ENCODE data around the gene SYNJ2. TPM values are rescaled to one million over a fixed set of nuclear protein-coding genes. Genes with fewer than 3 reads are reported as not detected.

Gene SYNJ2
- total RNA-seq, 1 experiment from 2014 or later = 24.5 TPM

- Histone ChIP-seq H3T11ph (ENCODE audit: low read length) (no peak overlapping the region), H3K9me3 (ENCODE audit: control insufficient read depth, low read depth, low read length) (no peaks in the 10 kb centered on the region), H3K18ac (ENCODE audit: insufficient read length, low read depth, low read length) (no peak overlapping the region), H3K79me2 (ENCODE audit: insufficient read depth, low read length) (no peaks in the 10 kb centered on the region), H3K4me2 (ENCODE audit: insufficient read depth, insufficient read length, low read length) (no peak overlapping the region), H4K8ac (replicated peaks; ENCODE audit: insufficient read length, low read depth, low read length) (no peak overlapping the region), H3K14ac (ENCODE audit: insufficient read depth, low read length) (no peak overlapping the region), H3K79me1 (ENCODE audit: insufficient read depth, low read depth, low read length, poor library complexity, severe bottlenecking) (no peaks in the 10 kb centered on the region), H3K4me1 (ENCODE audit: insufficient read depth, low read length) (no peaks in the 10 kb centered on the region), H4K20me1 (ENCODE audit: control insufficient read depth, insufficient read depth, insufficient read length) (no peaks in the 10 kb centered on the region), H3K23ac (ENCODE audit: insufficient read length, low read depth, low read length) (no peak overlapping the region), H3K27me3 (ENCODE audit: insufficient read depth, low read length) (no peaks in the 10 kb centered on the region), H2AFZ (ENCODE audit: low read length) (no peak overlapping the region), H3K23me2 (ENCODE audit: insufficient read length, low read depth, low read length, poor library complexity, severe bottlenecking) (no peaks in the 10 kb centered on the region), H3K56ac (ENCODE audit: insufficient read length, low read depth, low read length) (no peak overlapping the region), H2AK5ac (ENCODE audit: insufficient read length, low read length) (no peak overlapping the region), H2BK5ac (ENCODE audit: insufficient read length, low read length) (no peak overlapping the region), H2BK15ac (ENCODE audit: low read depth, low read length) (no peak overlapping the region), H2BK12ac (ENCODE audit: insufficient read length, low read depth, low read length) (no peak overlapping the region), H3K4ac (ENCODE audit: low read depth, low read length) (no peak overlapping the region), H2BK120ac (ENCODE audit: low read depth, low read length, poor library complexity, severe bottlenecking) (no peak overlapping the region), H2BK20ac (ENCODE audit: low read depth, low read length, poor library complexity, severe bottlenecking) (no peak overlapping the region), H4K91ac (ENCODE audit: insufficient read length, low read depth, low read length) (no peak overlapping the region), H3K9ac (ENCODE audit: extremely low read depth, insufficient read length, low read length) (no peak overlapping the region), H3K27ac (ENCODE audit: insufficient read length, low read depth, low read length) (no peak overlapping the region), H4K5ac (ENCODE audit: insufficient read length, low read depth, low read length) (no peak overlapping the region)
- no peaks in the 10 kb centered on the region for H3K27me3 Mint-ChIP-seq (ENCODE audit: low read depth)
- peaks cover 9 to 16% of the 10 kb centered on the region in 2 experiments for H3K4me1 Mint-ChIP-seq
- H3K36me3 Mint-ChIP-seq (ENCODE audit: insufficient read depth in 1 of 3, low read depth in 3 of 3) = peaks cover 8 to 13% (median 9%) of the 10 kb centered on the region in 3 experiments; a peak in 6 of 7 replicates
- H3K4me3 Mint-ChIP-seq = no peak overlapping the region
- WGBS (ENCODE audit: extremely low coverage, insufficient read length, low lambda C conversion rate) = no CpG with 5 or more reads among the region's 4 CpGs
- H3K27ac Mint-ChIP-seq = peak overlapping the region; percentile 59 to 90 (median 60); a peak in 4 of 7 replicates
- DNase-seq = no peak
- no peaks in the 10 kb centered on the region for H3K9me3 Mint-ChIP-seq
- TF ChIP-seq CTCF (conservative IDR thresholded peaks at IDR 0.05) = no peak
Observed at GRCh38 chr6:158021376-158021775, 39.7 kb downstream of the SYNJ2 start.
